GM19463 (cell line): ENCODE results near the gene CCDC192.
A peak's percentile ranks its signal among the peaks of the same experiment; 100 is the strongest.

Experiments used
- ATAC-seq: cut with Tn5 transposase; IDR thresholded peaks from one replicate; pipeline ENCODE4 v1.9.1; 2021; ENCODE audit warnings: mild to moderate bottlenecking, moderate library complexity; ENCODE audit not compliant: unreplicated experiment

Gene CCDC192

GRCh38 chr5:127872494-127872893, 169.3 kb downstream of the CCDC192 start:
- no peak for ATAC-seq

- ATAC-seq = peak; percentile 85
Observed at GRCh38 chr5:127875235-127876021, 172.2 kb downstream of the CCDC192 start.

- no peak for ATAC-seq
Observed at GRCh38 chr5:127876384-127876783, 173.2 kb downstream of the CCDC192 start.

DNA sequence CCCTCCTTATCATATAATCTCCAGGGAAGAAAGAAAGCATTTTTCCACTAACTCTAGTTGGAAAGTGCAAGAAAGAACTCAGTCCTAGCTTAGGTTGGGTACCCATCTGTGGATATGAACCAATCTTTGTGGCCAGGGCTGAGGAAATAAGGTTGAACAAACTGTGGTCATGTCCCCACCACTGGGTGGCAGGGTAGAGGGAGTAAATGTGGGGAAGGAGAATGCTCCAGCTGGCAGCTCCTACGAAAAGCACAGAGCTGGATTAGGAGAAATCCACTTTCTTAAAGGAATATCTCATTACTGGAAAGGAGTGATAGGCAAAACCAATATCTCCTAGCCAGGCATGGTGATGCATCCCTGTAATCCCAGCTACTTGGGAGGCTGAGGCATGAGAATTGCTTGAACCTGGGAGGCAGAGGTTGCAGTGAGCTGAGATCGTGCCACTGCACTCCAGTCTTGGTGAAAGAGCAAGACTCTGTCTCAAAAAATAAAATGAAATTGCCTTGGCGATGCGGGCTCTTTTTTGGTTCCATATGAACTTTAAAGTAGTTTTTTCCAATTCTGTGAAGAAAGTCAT, 175.1 kb downstream of the CCDC192 start:
- ATAC-seq = no peak

- ATAC-seq = no peak
Observed at GRCh38 chr5:127884416-127884815, 181.2 kb downstream of the CCDC192 start.

- no peak for ATAC-seq
Observed at GRCh38 chr5:127885176-127885575, 182.0 kb downstream of the CCDC192 start.

DNA sequence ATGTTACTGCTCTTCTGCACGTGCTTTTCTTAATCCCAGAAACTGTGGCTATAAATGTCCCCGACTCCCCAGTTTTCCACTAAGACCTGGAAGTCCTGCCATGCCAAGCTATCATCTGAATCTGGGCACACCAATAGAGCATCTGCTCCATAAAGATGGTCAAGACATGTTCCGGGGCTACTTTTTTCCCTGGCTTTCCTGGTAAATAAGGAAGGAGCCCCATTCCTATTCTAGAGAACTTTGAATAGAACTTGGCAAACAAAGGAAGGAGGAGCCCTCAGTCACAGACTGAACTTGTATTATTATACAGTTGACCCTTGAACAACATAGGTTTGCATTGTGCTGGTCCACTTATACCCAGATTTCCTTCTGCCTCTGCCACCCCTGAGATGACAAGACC, 182.9 kb downstream of the CCDC192 start:
- no peak for ATAC-seq

GRCh38 chr5:127887282-127887681, 184.1 kb downstream of the CCDC192 start:
- ATAC-seq = no peak

- ATAC-seq = no peak
Observed at GRCh38 chr5:127891942-127892341, 188.8 kb downstream of the CCDC192 start.

GRCh38 chr5:127892467-127893207, 189.4 kb downstream of the CCDC192 start:
- ATAC-seq = no peak

- ATAC-seq = no peak
Observed at GRCh38 chr5:127893232-127893631, 190.0 kb downstream of the CCDC192 start.

DNA sequence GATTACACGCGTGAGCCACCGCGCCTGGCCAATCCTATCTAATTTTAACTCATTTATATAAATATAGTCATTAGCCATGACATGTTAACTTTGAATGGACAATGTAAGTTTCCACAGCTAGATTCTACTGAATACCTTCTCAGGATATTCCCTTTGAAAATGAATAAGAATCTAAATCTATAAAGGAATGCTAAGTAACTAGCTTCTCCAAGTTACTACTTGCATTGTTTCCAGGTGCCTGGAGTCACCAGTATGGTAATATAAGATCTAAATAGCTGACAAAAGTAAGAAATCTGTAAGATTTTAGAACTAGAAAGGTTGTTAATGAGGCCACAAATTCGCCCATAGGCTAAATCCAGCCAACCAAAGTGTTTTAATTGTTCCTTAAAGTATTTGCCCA, 191.3 kb downstream of the CCDC192 start:
- no peak for ATAC-seq

DNA sequence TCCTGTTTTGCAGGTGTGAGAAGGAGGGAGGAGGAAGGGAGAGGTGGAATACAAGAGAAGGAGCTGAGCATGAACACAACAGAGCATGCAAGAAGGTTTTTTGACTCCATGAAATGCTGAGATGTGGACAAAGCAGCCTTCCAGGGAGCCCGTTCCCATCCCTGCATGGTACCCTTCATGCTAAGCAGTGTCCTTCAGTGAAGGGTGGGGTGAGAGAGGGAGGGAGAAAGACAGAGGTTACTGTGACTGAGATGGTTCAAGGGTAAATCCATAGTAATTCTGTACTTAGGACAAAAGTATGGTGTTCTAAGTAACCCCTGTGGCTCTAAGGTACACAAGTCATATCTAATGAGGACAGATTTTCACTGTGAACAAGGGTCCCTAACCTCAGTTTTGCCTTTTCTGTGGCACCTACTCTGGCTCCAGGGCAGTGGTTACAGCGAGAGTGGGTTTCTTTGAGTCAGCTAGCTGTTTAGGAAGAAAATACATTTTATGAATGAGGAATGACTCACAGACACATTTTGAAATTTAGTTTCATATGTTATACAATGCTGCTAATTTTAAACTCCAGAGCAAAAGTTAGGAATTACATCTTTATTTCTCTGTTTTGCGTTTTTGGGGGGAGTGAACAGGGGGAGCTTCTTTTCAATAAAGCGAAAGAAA, 195.5 kb downstream of the CCDC192 start:
- peak; percentile 52 for ATAC-seq

- ATAC-seq = no peak
Observed at GRCh38 chr5:127899214-127899610, 196.0 kb downstream of the CCDC192 start.

DNA sequence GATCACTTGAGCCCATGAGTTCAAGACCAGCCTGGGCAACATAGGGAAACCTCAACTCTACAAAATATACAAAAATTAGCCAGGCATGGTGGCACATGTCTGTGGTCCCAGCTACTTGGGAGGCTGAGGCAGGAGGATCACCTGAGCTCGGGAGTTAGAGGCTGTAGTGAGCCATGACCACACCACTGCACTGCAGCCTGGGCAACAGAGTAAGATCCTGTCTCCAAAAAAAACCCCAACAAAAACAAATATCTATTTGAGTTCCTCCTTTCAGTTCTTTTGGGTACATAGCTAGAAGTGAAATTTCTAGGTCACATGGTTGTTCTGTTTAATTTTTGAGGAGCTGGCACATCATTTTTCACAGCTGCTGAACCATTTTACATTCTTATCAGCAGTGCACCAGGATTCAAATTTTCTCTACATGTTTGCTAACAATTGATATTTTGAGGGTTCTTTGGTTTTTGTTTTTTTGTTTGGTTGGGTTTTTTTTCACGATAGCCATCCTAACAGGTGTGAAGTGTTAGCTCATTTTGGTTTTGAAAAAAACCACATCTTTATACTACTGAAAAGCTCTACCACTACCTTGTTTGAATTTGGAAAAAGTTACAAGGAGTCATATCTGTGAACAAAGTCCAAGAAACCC, 203.5 kb downstream of the CCDC192 start:
- ATAC-seq = peak; percentile 66

DNA sequence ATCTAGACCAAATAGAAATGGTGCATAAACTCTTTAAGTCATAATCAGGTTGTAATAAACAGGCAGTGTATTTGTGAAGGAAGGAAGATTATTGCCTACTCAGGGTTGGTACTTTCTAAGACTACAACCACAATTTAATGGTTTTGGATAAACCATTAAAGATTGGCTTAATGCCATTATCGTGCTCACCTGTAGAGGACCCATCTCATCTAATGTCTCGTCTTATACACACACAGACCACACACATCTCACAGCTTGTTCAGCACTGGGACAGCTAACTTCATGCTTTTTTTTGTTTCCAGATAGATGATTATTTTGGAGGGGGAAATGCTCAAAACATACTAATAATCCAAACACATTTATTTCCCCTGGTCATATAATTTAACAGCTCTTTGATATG, 204.7 kb downstream of the CCDC192 start:
- no peak for ATAC-seq

- ATAC-seq = peak; percentile 74
Observed at GRCh38 chr5:127909066-127909465, 205.9 kb downstream of the CCDC192 start.

DNA sequence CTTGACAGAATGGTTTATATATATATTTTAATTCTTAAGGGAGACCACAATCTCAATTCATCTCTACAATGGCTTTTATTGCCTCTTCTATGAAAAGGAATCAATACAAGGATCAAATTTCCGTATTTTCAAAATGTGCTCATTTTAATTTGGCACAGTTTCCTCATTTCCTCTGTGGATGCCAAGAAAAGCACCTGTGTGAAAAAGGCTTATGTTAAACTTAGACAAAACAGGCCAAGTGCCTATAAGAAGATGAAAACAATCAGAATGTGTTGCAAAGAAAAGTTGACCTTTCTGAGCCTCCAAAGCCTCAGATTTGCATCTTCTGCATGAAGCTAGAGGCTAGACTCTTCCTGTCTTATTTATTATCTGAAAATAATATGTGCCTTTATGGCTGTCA, 206.6 kb downstream of the CCDC192 start:
- ATAC-seq = no peak

- ATAC-seq = no peak
Observed at GRCh38 chr5:127910307-127910956, 207.2 kb downstream of the CCDC192 start.

DNA sequence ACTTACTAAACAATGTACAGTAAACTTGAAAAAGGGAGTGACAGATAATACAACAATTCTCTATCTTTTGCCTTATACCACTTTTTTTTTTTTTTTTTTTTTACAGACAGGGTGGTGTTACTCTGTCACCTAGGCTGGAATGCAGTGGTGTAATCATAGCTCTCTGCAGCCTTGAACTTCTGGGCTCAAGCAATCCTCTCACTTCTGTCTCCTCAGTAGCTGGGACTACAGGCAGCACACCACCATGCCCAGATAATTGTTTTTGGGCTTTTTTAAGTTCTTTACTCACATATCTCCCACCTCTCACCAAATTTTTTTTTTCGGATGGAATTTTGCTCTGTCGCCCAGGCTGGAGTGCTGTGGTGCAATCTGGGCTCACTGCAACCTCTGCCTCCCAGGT, 208.4 kb downstream of the CCDC192 start:
- no peak for ATAC-seq
